PC-3 (cell line): Measurements from ENCODE around the gene TMBIM1. TPM values are rescaled to one million over a fixed set of nuclear protein-coding genes. Genes with fewer than 3 reads are reported as not detected.

ENCODE experiments used
- ATAC-seq: fragments of 200-7000 bp; cut with Tn5 transposase; 2 replicates; pipeline ENCODE4 v1.9.1; 2020; ENCODE audit warnings: mild to moderate bottlenecking, moderate library complexity
- BruUV-seq: library from RNA; stranded (reverse); fragments of 400-500 nt; replicated peaks from 2 replicates; lab custom pipeline; 2021; lab: Mats Ljungman, UMichigan
- CTCF ChIA-PET: fragments of 300-600 bp; sonication (Branson Sonifier 250); formaldehyde crosslinking; loops from one replicate; lab custom pipeline; 2022; ENCODE audit warnings: antibody characterized with exemption; lab: Charles Lee
- POLR2A ChIA-PET: fragments of 300-600 bp; sonication (Branson Sonifier 250); formaldehyde crosslinking; loops from one replicate; lab custom pipeline; 2022; ENCODE audit warnings: antibody characterized with exemption; ENCODE audit not compliant: unreplicated experiment; lab: Charles Lee
- DNase-seq: peaks from one replicate; pipeline ENCODE4 v3.0.0-alpha.2; 2015
- H2AFZ ChIP-seq: fragments of 300-600 bp; sonication (generic); 2 replicates; pipeline ENCODE4 v1.6.0; 2016; ENCODE audit warnings: antibody characterized with exemption, low read length
- H3F3A ChIP-seq: fragments of 300-600 bp; sonication (generic); one replicate; pipeline ENCODE4 v1.6.0; 2017; ENCODE audit warnings: antibody characterized with exemption, low read length, control low read depth, mild to moderate bottlenecking; ENCODE audit not compliant: unreplicated experiment
- H3K27ac ChIP-seq: fragments of 300-600 bp; sonication (generic); 2 replicates; pipeline ENCODE4 v1.5.1; 2016; ENCODE audit warnings: mild to moderate bottlenecking, low read length
- H3K27me3 ChIP-seq: fragments of 300-600 bp; sonication (generic); 2 replicates; pipeline ENCODE4 v1.6.1; 2016; ENCODE audit warnings: low read length, mixed read lengths
- H3K36me3 ChIP-seq: fragments of 300-600 bp; sonication (generic); 2 replicates; pipeline ENCODE4 v1.6.1; 2016; ENCODE audit warnings: low read depth, mixed run types, low read length, mixed read lengths
- H3K4me1 ChIP-seq: fragments of 300-600 bp; sonication (generic); 2 replicates; pipeline ENCODE4 v1.5.1; 2016; ENCODE audit warnings: low read length; ENCODE audit not compliant: insufficient read depth
- H3K4me2 ChIP-seq: fragments of 300-600 bp; sonication (generic); 2 replicates; pipeline ENCODE4 v1.6.0; 2016; ENCODE audit warnings: low read length
- H3K4me3 ChIP-seq: fragments of 300-600 bp; sonication (generic); 2 replicates; pipeline ENCODE4 v1.5.1; 2016; ENCODE audit warnings: mild to moderate bottlenecking, low read length, mixed read lengths
- H3K79me2 ChIP-seq: fragments of 300-600 bp; sonication (generic); 2 replicates; pipeline ENCODE4 v1.6.1; 2017; ENCODE audit warnings: low read length, mixed read lengths
- H3K9ac ChIP-seq: fragments of 300-600 bp; sonication (generic); 2 replicates; pipeline ENCODE4 v1.6.0; 2016; ENCODE audit warnings: mild to moderate bottlenecking, low read length
- H3K9me2 ChIP-seq: fragments of 300-600 bp; sonication (generic); replicated peaks from 2 replicates; pipeline ENCODE4 v1.6.1; 2016; ENCODE audit warnings: mixed run types, low read length, mixed read lengths
- H3K9me3 ChIP-seq: fragments of 300-600 bp; sonication (generic); 2 replicates; pipeline ENCODE4 v1.6.1; 2016; ENCODE audit warnings: low read length, mixed read lengths
- H4K20me1 ChIP-seq: fragments of 300-600 bp; sonication (generic); 2 replicates; pipeline ENCODE4 v1.6.1; 2016; ENCODE audit warnings: low read length, mixed read lengths
- CTCF ChIP-seq: fragments of 300-600 bp; sonication (generic); conservative IDR thresholded peaks from 2 replicates; pipeline ENCODE4 v1.5.1; 2017; ENCODE audit warnings: antibody characterized with exemption, low read depth, mild to moderate bottlenecking, low read length
- EZH2 ChIP-seq: fragments of 300-600 bp; sonication (generic); IDR thresholded peaks from one replicate; pipeline ENCODE4 v1.6.1; 2017; ENCODE audit warnings: antibody characterized with exemption, mild to moderate bottlenecking, low read length; ENCODE audit not compliant: unreplicated experiment
- EZH2phosphoT487 ChIP-seq: fragments of 300-600 bp; sonication (generic); IDR thresholded peaks from 2 replicates; pipeline ENCODE4 v1.6.1; 2018; ENCODE audit warnings: mild to moderate bottlenecking, antibody characterized with exemption, low read length, borderline replicate concordance
- intact Hi-C: fragments of 100-400 bp; cut with micrococcal nuclease; formaldehyde crosslinking; loops from 2 replicates; pipeline ENCODE4 v1.9.0; 2023
- total RNA-seq: library from RNA; depleted of rRNA; stranded (reverse); fragments of >200 nt; gene quantifications from 2 replicates; pipeline ENCODE4 v1.2.3, GENCODE V29; 2014

Gene TMBIM1
- total RNA-seq, 1 experiment from 2014 or later, result 45.0 TPM

DNA sequence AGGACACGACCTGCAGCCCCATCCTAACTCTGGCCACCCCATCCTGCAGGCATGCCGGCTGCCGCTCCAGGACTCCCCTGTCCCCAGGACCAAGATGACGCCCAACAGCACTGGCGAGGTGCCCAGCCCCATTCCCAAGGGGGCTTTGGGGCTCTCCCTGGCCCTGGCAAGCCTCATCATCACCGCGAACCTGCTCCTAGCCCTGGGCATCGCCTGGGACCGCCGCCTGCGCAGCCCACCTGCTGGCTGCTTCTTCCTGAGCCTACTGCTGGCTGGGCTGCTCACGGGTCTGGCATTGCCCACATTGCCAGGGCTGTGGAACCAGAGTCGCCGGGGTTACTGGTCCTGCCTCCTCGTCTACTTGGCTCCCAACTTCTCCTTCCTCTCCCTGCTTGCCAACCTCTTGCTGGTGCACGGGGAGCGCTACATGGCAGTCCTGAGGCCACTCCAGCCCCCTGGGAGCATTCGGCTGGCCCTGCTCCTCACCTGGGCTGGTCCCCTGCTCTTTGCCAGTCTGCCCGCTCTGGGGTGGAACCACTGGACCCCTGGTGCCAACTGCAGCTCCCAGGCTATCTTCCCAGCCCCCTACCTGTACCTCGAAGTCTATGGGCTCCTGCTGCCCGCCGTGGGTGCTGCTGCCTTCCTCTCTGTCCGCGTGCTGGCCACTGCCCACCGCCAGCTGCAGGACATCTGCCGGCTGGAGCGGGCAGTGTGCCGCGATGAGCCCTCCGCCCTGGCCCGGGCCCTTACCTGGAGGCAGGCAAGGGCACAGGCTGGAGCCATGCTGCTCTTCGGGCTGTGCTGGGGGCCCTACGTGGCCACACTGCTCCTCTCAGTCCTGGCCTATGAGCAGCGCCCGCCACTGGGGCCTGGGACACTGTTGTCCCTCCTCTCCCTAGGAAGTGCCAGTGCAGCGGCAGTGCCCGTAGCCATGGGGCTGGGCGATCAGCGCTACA lies 29.4 kb downstream of the TMBIM1 start:
- Histone ChIP-seq H3F3A (no peaks in the 10 kb centered on the region), H4K20me1 (no peaks in the 10 kb centered on the region), H3K9ac (no peak overlapping the region), H3K9me3 (no peaks in the 10 kb centered on the region), H3K79me2 (peaks cover 3% of the 10 kb centered on the region), H3K27me3 (no peaks in the 10 kb centered on the region), H3K4me3 (no peak overlapping the region), H2AFZ (no peak overlapping the region), H3K9me2 (no peaks in the 10 kb centered on the region), H3K4me1 (no peaks in the 10 kb centered on the region), H3K36me3 (peaks cover 10% of the 10 kb centered on the region), H3K27ac (no peak overlapping the region), H3K4me2 (no peak overlapping the region)
- no peak for ATAC-seq
- TF ChIP-seq EZH2phosphoT487, result no peak
- TF ChIP-seq CTCF, result no peak
- no peak for TF ChIP-seq EZH2
- ChIA-PET CTCF (no interaction called here), POLR2A (no interaction called here)
- intact Hi-C loops, result no loop called here
- DNase-seq, result no peak
- no TSS peak for BruUV-seq

- Histone ChIP-seq H3K4me3 (no peak overlapping the region), H3K36me3 (peaks cover 7% of the 10 kb centered on the region), H3K4me2 (no peak overlapping the region), H3K27me3 (no peaks in the 10 kb centered on the region), H4K20me1 (no peaks in the 10 kb centered on the region), H2AFZ (no peak overlapping the region), H3K9me2 (no peaks in the 10 kb centered on the region), H3K79me2 (no peaks in the 10 kb centered on the region), H3K4me1 (no peaks in the 10 kb centered on the region), H3F3A (no peaks in the 10 kb centered on the region), H3K9me3 (no peaks in the 10 kb centered on the region), H3K27ac (no peak overlapping the region), H3K9ac (no peak overlapping the region)
- DNase-seq (no peak), ATAC-seq (no peak)
- TF ChIP-seq EZH2, result no peak
- no peak for TF ChIP-seq EZH2phosphoT487
- no peak for TF ChIP-seq CTCF
- POLR2A ChIA-PET, result no interaction called here
- CTCF ChIA-PET, result no interaction called here
- intact Hi-C loops, result no loop called here
- BruUV-seq, result no TSS peak
Measured at GRCh38 chr2:218262237-218262600, 30.1 kb downstream of the TMBIM1 start.
